ENCODE data around the gene PARP1. TPM values are rescaled to one million over a fixed set of nuclear protein-coding genes. Genes with fewer than 3 reads are reported as not detected.

Gene PARP1
- total RNA-seq, 1 experiment from 2014 or later: 213 TPM

- no peaks in the 10 kb centered on the region for H3K9me3 ChIP-seq (ENCODE audit: control insufficient read depth in 1 of 2, insufficient read depth in 1 of 2, low read depth in 1 of 2, low read length in 2 of 2)
- no peaks in the 10 kb centered on the region for H3K4me1 ChIP-seq (ENCODE audit: control insufficient read depth in 1 of 2, insufficient read depth in 2 of 2, low read length in 2 of 2)
- no peaks in the 10 kb centered on the region for H3K9me2 ChIP-seq (ENCODE audit: insufficient read depth)
- DNase-seq (ENCODE audit: low read depth, low spot score) (no peak), ATAC-seq (no peak)
- ChIA-PET POLR2A (no interaction called here), CTCF (interaction anchor here (1.0 kb wide), 1 partner anchor 10 kb away, joined by 3 read pairs; the partner anchor contains the start of gene PARP1), RAD21 (ENCODE audit: low non-redundant PET in 1 of 2, low total read pairs in 2 of 2, uncharacterized antibody in 2 of 2, unreplicated experiment in 2 of 2) (no interaction called here)
- intact Hi-C loops (cut with micrococcal nuclease): no loop called here
- BruUV-seq (replicated peaks): no TSS peak
- H3K27ac ChIP-seq (ENCODE audit: low read depth, low read length): no peak overlapping the region
- H2AFZ ChIP-seq (ENCODE audit: low read depth, low read length, poor library complexity, severe bottlenecking): no peak overlapping the region
- no peak overlapping the region for H3K9ac ChIP-seq (ENCODE audit: low read length)
- no peak overlapping the region for H3K4me3 ChIP-seq (replicated peaks in 1 of 2; ENCODE audit: low read depth in 1 of 2, low read length in 2 of 2)
- no peak overlapping the region for H3K4me2 ChIP-seq (ENCODE audit: low read length)
- peaks cover 7% of the 10 kb centered on the region; the same call in 1 of the 2 replicates for H4K20me1 ChIP-seq (ENCODE audit: insufficient read depth)
- peaks cover 87% of the 10 kb centered on the region for H3K79me2 ChIP-seq (ENCODE audit: insufficient read depth, low read length)
- no peaks in the 10 kb centered on the region for H3K27me3 ChIP-seq (ENCODE audit: insufficient read depth, low read length)
- H3K36me3 ChIP-seq (ENCODE audit: control insufficient read depth in 1 of 2, insufficient read depth in 2 of 2, low read length in 2 of 2): peaks cover 28 to 38% of the 10 kb centered on the region in 2 experiments
- TF ChIP-seq ZNF274 (IDR thresholded peaks at IDR 0.05; ENCODE audit: low read depth, low read length) (no peak), CEBPB (IDR thresholded peaks at IDR 0.05; ENCODE audit: low read depth) (no peak), EZH2phosphoT487 (IDR thresholded peaks at IDR 0.05; ENCODE audit: borderline replicate concordance) (no peak), RAD21 (IDR thresholded peaks at IDR 0.05; ENCODE audit: low read depth) (no peak), REST (IDR thresholded peaks at IDR 0.05; ENCODE audit: low read depth) (no peak), FOSL1 (IDR thresholded peaks at IDR 0.05; ENCODE audit: low read depth) (no peak), JUND (IDR thresholded peaks at IDR 0.05) (no peak), ATF3 (IDR thresholded peaks at IDR 0.05) (no peak), POLR2AphosphoS5 (IDR thresholded peaks at IDR 0.05; ENCODE audit: low read depth, low read length) (no peak), MAX (IDR thresholded peaks at IDR 0.05) (no peak), CTCF (IDR thresholded peaks at IDR 0.05 in 2 of 3, conservative IDR thresholded peaks at IDR 0.05 in 1 of 3; ENCODE audit: borderline replicate concordance in 1 of 3, insufficient read depth in 1 of 3, low read depth in 2 of 3, low read length in 2 of 3) (no peak), CBX3 (IDR thresholded peaks at IDR 0.05; ENCODE audit: low read depth) (no peak), SP1 (IDR thresholded peaks at IDR 0.05; ENCODE audit: low read depth) (no peak)
Observed at GRCh38 chr1:226397955-226398636, 9.8 kb downstream of the PARP1 start.

All from HCT116 (cell line).